ENCODE data around the gene SLC22A23. TPM values are rescaled to one million over a fixed set of nuclear protein-coding genes. Genes with fewer than 3 reads are reported as not detected.

The SLC22A23 gene
- total and polyA plus RNA-seq, 2 of the 4 experiments (the other 2 are of a cell fraction): 0.72 to 1.6 TPM

GRCh38 chr6:3350252-3350796 lies 106.5 kb downstream of the SLC22A23 start:
- DNase-seq: no peak
- H4K91ac ChIP-seq (ENCODE audit: insufficient read depth, low read depth, low read length): no peak overlapping the region
- peaks cover 35% of the 10 kb centered on the region for H3K27me3 ChIP-seq (ENCODE audit: control insufficient read depth, insufficient read depth, low read length)
- H3K9me3 ChIP-seq (ENCODE audit: control insufficient read depth, insufficient read depth, low read length): no peaks in the 10 kb centered on the region
- H2BK120ac ChIP-seq (ENCODE audit: low read depth, low read length): no peak overlapping the region
- no peak overlapping the region for H2AFZ ChIP-seq (replicated peaks; ENCODE audit: low read length, poor library complexity)
- CTCF ChIA-PET: interaction anchor here (0.6 kb wide), 1 partner anchor 17 kb away, joined by 3 read pairs; no protein-coding TSS in a partner anchor
- no peak overlapping the region for H2BK15ac ChIP-seq (ENCODE audit: low read depth, low read length)
- intact Hi-C loops (cut with micrococcal nuclease): no loop called here
- H4K8ac ChIP-seq (ENCODE audit: low read depth in 2 of 2, low read length in 2 of 2): no peak overlapping the region
- H4K20me1 ChIP-seq (ENCODE audit: insufficient read depth, low read length): no peaks in the 10 kb centered on the region
- H3K14ac ChIP-seq (replicated peaks; ENCODE audit: low read depth, low read length): no peak overlapping the region
- H2AK9ac ChIP-seq (replicated peaks; ENCODE audit: low read depth, low read length, poor library complexity): no peak overlapping the region
- H3K36me3 ChIP-seq (ENCODE audit: control insufficient read depth, insufficient read depth, low read length): no peaks in the 10 kb centered on the region
- no peak overlapping the region for H3K27ac ChIP-seq (ENCODE audit: insufficient read depth, low read length)
- no peaks in the 10 kb centered on the region for H3K79me1 ChIP-seq (ENCODE audit: low read depth in 1 of 2, low read length in 2 of 2)
- no peak overlapping the region for H4K5ac ChIP-seq (ENCODE audit: low read depth, low read length)
- dilution Hi-C loops (cut with HindIII; ENCODE audit: low sequenced_read_pairs, unreplicated experiment): no loop called here
- H3K9ac ChIP-seq (ENCODE audit: low read depth, low read length): no peak overlapping the region
- H3K23ac ChIP-seq (ENCODE audit: low read depth, low read length): no peak overlapping the region
- no peak overlapping the region for H3K56ac ChIP-seq (ENCODE audit: extremely low read depth, insufficient read depth, low read length)
- H3K4me2 ChIP-seq (ENCODE audit: low read depth, low read length): no peak overlapping the region
- in situ Hi-C loops (cut with MboI; ENCODE audit: low sequenced_read_pairs): no loop called here
- no peak overlapping the region for H3K4ac ChIP-seq (ENCODE audit: low read depth, low read length)
- H2BK20ac ChIP-seq (ENCODE audit: low read depth, low read length): no peak overlapping the region
- POLR2A ChIA-PET (ENCODE audit: unreplicated experiment): interaction anchor here (0.7 kb wide), 1 partner anchor 242 kb away, joined by 3 read pairs; no protein-coding TSS in a partner anchor
- no peak overlapping the region for H2BK5ac ChIP-seq (ENCODE audit: low read depth, low read length, poor library complexity, severe bottlenecking)
- peaks cover 4% of the 10 kb centered on the region; the same call in 1 of the 2 replicates for H3K9me1 ChIP-seq (ENCODE audit: insufficient read depth, low read length)
- TF ChIP-seq RAD21 (IDR thresholded peaks at IDR 0.05; ENCODE audit: low read length): no peak
- no peak for TF ChIP-seq FOS (IDR thresholded peaks at IDR 0.05; ENCODE audit: low read depth, low read length)
- no peak for TF ChIP-seq MAZ (IDR thresholded peaks at IDR 0.05; ENCODE audit: borderline replicate concordance, low read depth, low read length)
- TF ChIP-seq CEBPB (IDR thresholded peaks at IDR 0.05; ENCODE audit: low read depth, low read length): no peak
- no peak for TF ChIP-seq ELK1 (IDR thresholded peaks at IDR 0.05; ENCODE audit: borderline replicate concordance, low read depth, low read length)
- TF ChIP-seq MAFK (IDR thresholded peaks at IDR 0.05; ENCODE audit: low read depth, low read length): no peak
- TF ChIP-seq NFE2L2 (IDR thresholded peaks at IDR 0.05; ENCODE audit: low read depth, low read length): no peak
- TF ChIP-seq MXI1 (IDR thresholded peaks at IDR 0.05; ENCODE audit: borderline replicate concordance, low read depth, low read length): no peak
- no peak for TF ChIP-seq BHLHE40 (IDR thresholded peaks at IDR 0.05; ENCODE audit: low read depth, low read length)
- no peak for TF ChIP-seq SMC3 (IDR thresholded peaks at IDR 0.05; ENCODE audit: low read depth, low read length)
- no peak for TF ChIP-seq POLR2A (IDR thresholded peaks at IDR 0.05; ENCODE audit: low read depth, low read length)
- TF ChIP-seq USF2 (IDR thresholded peaks at IDR 0.05; ENCODE audit: low read depth, low read length): no peak
- TF ChIP-seq RFX5 (IDR thresholded peaks at IDR 0.05; ENCODE audit: low read depth, low read length): no peak
- TF ChIP-seq RCOR1 (IDR thresholded peaks at IDR 0.05; ENCODE audit: insufficient replicate concordance, low read length): no peak
- TF ChIP-seq CTCF (conservative IDR thresholded peaks at IDR 0.05; ENCODE audit: low read depth, low read length): no peak
- no peak for TF ChIP-seq CHD1 (IDR thresholded peaks at IDR 0.05; ENCODE audit: low read depth, low read length)
- BruUV-seq (replicated peaks): no TSS peak
- ATAC-seq (ENCODE audit: low read depth): no peak
- H2AK5ac ChIP-seq (ENCODE audit: low read depth, low read length): no peak overlapping the region
- no peaks in the 10 kb centered on the region for H3K4me1 ChIP-seq (ENCODE audit: control insufficient read depth, insufficient read depth, low read length)
- H3K4me3 ChIP-seq (ENCODE audit: insufficient read depth, low read depth, low read length): no peak overlapping the region
- H3K18ac ChIP-seq (ENCODE audit: low read depth, low read length): no peak overlapping the region
- WGBS, 2 experiments (ENCODE audit: extremely low coverage in 2 of 2, insufficient read length in 1 of 2): 90% methylated on average over 3 of the region's 8 CpGs; no CpG with 5 or more reads in 1 of the 2 experiments
